ENCODE data around the gene XXYLT1. TPM values are rescaled to one million over a fixed set of nuclear protein-coding genes. Genes with fewer than 3 reads are reported as not detected.
A peak's percentile ranks its signal among the peaks of the same experiment; 100 is the strongest.

The XXYLT1 gene
- total and polyA plus RNA-seq, 10 donors: 2.7 to 22.3 (median 9.5) TPM

DNA sequence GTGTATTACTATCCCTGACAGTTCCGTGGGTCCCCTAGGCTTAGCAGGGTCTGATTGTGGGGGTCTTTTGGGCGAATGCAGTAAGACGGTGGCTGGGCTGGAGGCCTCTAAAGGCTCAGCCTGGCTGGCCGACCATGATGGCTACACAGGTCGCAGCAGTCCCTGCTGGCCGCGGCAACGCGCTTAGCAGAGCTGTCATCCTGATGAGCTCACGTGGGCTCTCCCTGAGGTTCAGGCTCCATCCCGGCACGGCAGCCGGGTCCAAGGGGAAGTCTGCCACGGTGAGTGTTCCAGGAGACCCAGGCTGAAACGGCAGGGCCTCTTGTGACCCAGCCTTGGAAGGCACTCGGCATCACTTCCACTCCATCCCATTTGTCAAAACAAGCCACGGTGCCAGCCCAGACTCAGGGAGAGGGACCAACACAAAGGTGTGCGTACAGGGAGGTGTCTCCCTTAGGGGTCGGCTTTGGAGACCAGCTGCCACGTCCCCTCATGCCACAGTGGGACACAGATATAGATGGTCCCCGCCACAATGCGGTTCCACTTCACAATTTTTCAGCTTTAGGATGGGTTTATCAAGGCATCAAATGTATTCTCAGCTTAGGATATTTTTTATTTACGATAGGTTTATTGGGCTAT, 101.8 kb downstream of the XXYLT1 start:
- whole genome bisulfite sequencing, 5 donors: 93 to 96% (median 95%) methylated on average over 18 to 23 of the region's 23 CpGs
- H3K4me1 ChIP-seq: peaks cover 0 to 53% (median 13%) of the 10 kb centered on the region in 6 donors
- no peaks in the 10 kb centered on the region for H3K27me3 ChIP-seq (replicated peaks in 1 of 7)
- intact Hi-C loops (cut with DNase I; ENCODE audit: low total_unique reads): loop anchor here (10.0 kb wide), 1 partner anchor 66 kb away; no protein-coding TSS in a partner anchor
- H3K36me3 ChIP-seq: no peaks in the 10 kb centered on the region
- no peak for DNase-seq
- TF ChIP-seq, protein P1, sequence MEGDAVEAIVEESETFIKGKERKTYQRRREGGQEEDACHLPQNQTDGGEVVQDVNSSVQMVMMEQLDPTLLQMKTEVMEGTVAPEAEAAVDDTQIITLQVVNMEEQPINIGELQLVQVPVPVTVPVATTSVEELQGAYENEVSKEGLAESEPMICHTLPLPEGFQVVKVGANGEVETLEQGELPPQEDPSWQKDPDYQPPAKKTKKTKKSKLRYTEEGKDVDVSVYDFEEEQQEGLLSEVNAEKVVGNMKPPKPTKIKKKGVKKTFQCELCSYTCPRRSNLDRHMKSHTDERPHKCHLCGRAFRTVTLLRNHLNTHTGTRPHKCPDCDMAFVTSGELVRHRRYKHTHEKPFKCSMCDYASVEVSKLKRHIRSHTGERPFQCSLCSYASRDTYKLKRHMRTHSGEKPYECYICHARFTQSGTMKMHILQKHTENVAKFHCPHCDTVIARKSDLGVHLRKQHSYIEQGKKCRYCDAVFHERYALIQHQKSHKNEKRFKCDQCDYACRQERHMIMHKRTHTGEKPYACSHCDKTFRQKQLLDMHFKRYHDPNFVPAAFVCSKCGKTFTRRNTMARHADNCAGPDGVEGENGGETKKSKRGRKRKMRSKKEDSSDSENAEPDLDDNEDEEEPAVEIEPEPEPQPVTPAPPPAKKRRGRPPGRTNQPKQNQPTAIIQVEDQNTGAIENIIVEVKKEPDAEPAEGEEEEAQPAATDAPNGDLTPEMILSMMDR (IDR thresholded peaks at IDR 0.05 in 8 of 11, conservative IDR thresholded peaks at IDR 0.05 in 3 of 11): no peak
- TF ChIP-seq POLR2AphosphoS5 (IDR thresholded peaks at IDR 0.05): no peak
- no peak overlapping the region for H3K4me3 ChIP-seq
- H3K9me3 ChIP-seq: no peaks in the 10 kb centered on the region
- H3K27ac ChIP-seq: no peak overlapping the region

DNA sequence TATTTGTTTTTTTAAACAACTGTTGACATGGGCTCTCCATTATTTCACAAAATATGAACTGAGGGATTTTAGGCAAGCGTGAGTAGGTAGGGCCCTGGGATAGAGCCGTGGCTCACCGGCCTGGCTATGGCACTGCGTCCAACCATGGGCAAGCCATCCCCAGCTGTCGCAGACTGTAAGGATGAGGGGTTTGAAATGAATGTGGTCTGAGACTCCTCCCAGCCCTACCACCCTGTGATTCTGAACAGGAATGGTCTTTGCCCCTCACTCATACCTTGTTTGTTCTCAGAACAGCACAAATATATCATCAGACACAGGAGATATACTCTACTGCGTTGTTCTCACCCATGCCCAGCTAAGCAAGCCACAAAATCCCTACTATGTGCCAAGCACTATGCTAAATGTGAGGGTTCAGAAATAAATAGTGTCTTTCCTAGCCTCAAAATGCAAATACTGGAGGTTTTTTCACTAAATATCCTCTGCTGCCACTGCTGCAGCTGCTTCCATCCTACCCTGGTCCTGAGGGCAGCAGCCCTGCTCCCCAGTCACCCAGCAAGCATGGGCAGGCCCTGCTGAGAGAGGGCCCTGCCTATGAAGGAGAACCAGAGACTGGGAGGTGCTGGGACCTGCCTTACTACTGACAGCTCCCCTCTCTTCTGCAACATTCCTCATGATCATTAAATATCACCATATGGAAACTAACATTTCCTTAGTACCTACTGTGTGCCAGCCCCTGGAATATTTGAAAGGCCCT, 102.8 kb downstream of the XXYLT1 start:
- no peak overlapping the region for H3K27ac ChIP-seq
- no peak for DNase-seq
- intact Hi-C loops (cut with DNase I; ENCODE audit: low total_unique reads): loop anchor here (10.0 kb wide), 1 partner anchor 67 kb away; no protein-coding TSS in a partner anchor
- H3K36me3 ChIP-seq: no peaks in the 10 kb centered on the region
- 86 to 100% (median 96%) methylated on average over 6 of the region's 6 CpGs for WGBS, 5 donors
- TF ChIP-seq, protein P1 (IDR thresholded peaks at IDR 0.05 in 8 of 11, conservative IDR thresholded peaks at IDR 0.05 in 3 of 11): no peak
- TF ChIP-seq POLR2A (IDR thresholded peaks at IDR 0.05) (no peak), POLR2AphosphoS5 (IDR thresholded peaks at IDR 0.05) (no peak)
- no peaks in the 10 kb centered on the region for H3K9me3 ChIP-seq
- no peaks in the 10 kb centered on the region for H3K27me3 ChIP-seq (replicated peaks in 1 of 7)
- no peak overlapping the region for H3K4me3 ChIP-seq
- peaks cover 0 to 53% (median 17%) of the 10 kb centered on the region in 6 donors for H3K4me1 ChIP-seq

DNA sequence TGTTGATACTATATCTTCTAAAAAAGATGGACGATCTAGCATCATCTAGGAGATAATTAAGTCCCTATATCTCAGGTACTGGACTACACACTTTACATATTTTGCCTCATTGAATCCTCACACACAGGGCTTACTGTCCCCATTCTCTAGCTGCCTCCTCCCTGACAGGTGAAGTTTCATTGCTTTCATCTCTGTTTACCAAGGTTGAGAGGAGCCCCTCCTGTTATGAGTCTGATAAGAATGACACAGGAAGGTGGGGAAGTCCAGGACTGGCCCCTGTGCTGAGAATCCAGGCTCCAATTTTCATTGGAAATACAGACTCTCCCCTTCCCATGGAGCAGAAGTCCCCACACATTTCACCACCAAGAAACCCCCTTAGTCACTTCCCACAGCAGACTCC, 105.2 kb downstream of the XXYLT1 start:
- 91 to 98% (median 96%) methylated on average over 1 of the region's 1 CpG for WGBS, 5 donors
- H3K36me3 ChIP-seq: no peaks in the 10 kb centered on the region
- H3K9me3 ChIP-seq: no peaks in the 10 kb centered on the region
- H3K4me1 ChIP-seq: peaks cover 21 to 55% (median 36%) of the 10 kb centered on the region in 6 donors
- TF ChIP-seq POLR2AphosphoS5 (IDR thresholded peaks at IDR 0.05) (no peak), POLR2A (IDR thresholded peaks at IDR 0.05) (no peak)
- TF ChIP-seq, protein P1 (IDR thresholded peaks at IDR 0.05 in 8 of 11, conservative IDR thresholded peaks at IDR 0.05 in 3 of 11): no peak
- H3K4me3 ChIP-seq: no peak overlapping the region
- H3K27ac ChIP-seq: peak overlapping the region in 1 of 8 donors; percentile 71
- DNase-seq: no peak
- H3K27me3 ChIP-seq (replicated peaks in 1 of 7): no peaks in the 10 kb centered on the region
- intact Hi-C loops (cut with DNase I; ENCODE audit: low total_unique reads): loop anchor here (10.0 kb wide), 1 partner anchor 69 kb away; no protein-coding TSS in a partner anchor

DNA sequence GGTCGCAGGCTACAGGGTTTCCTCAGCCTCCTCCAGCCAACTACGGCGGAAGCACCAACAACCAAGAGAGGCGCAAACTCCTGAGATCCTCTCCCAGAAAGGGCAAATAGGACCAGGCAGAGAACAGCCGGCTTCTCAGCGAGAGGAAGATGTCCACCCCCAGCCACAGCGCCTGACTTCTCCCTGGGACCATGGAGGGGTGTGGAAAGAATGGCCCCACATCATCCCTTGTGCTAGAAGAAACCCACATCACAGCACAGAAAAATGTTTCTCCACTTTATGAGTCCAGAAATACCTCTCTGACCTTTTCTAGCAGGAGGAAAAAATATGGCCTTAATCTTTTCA, 105.7 kb downstream of the XXYLT1 start:
- peak overlapping the region in 4 of 8 donors; percentile 38 to 78 (median 72) for H3K27ac ChIP-seq
- H3K9me3 ChIP-seq: no peaks in the 10 kb centered on the region
- peaks cover 26 to 60% (median 41%) of the 10 kb centered on the region in 6 donors for H3K4me1 ChIP-seq
- no peaks in the 10 kb centered on the region for H3K36me3 ChIP-seq
- no peak for DNase-seq
- intact Hi-C loops (cut with DNase I; ENCODE audit: low total_unique reads): loop anchor here (10.0 kb wide), 1 partner anchor 70 kb away; no protein-coding TSS in a partner anchor
- no peaks in the 10 kb centered on the region for H3K27me3 ChIP-seq (replicated peaks in 1 of 7)
- no peak for TF ChIP-seq POLR2AphosphoS5 (IDR thresholded peaks at IDR 0.05)
- TF ChIP-seq, protein P1 (IDR thresholded peaks at IDR 0.05 in 8 of 11, conservative IDR thresholded peaks at IDR 0.05 in 3 of 11): no peak
- no peak for TF ChIP-seq POLR2A (IDR thresholded peaks at IDR 0.05)
- no peak overlapping the region for H3K4me3 ChIP-seq
- WGBS, 5 donors: 44 to 88% (median 78%) methylated on average over 7 of the region's 7 CpGs

Measured in spleen (tissue), 11 donors.